Duodenal mucosa (tissue), 2 donors: ENCODE results near the gene PLSCR5.

ENCODE experiments used
- H3K27ac ChIP-seq: one replicate; pipeline ENCODE4 v1.7.0; 2013; ENCODE audit warnings: low read depth, low read length
- H3K27me3 ChIP-seq, 2 donors: one replicate each; pipeline ENCODE4 v1.7.0; 2013; ENCODE audit warnings: low read length in 2 of 2, control low read depth in 1 of 2; ENCODE audit not compliant: insufficient read depth in 2 of 2, control insufficient read depth in 1 of 2
- H3K36me3 ChIP-seq, 2 donors: one replicate each; pipeline ENCODE4 v1.7.0; 2013; ENCODE audit warnings: low read length in 2 of 2, control low read depth in 1 of 2; ENCODE audit not compliant: insufficient read depth in 2 of 2, control insufficient read depth in 1 of 2
- H3K4me1 ChIP-seq, 2 donors: one replicate each; pipeline ENCODE4 v1.7.0; 2013; ENCODE audit warnings: low read length in 2 of 2, control low read depth in 1 of 2; ENCODE audit not compliant: insufficient read depth in 2 of 2, control insufficient read depth in 1 of 2
- H3K4me3 ChIP-seq, 2 donors: one replicate each; pipeline ENCODE4 v1.7.0; 2013; ENCODE audit warnings: low read length in 2 of 2, low read depth in 1 of 2
- H3K9ac ChIP-seq, 2 donors: one replicate each; pipeline ENCODE4 v1.7.0; 2013; ENCODE audit warnings: low read length in 2 of 2, low read depth in 1 of 2
- H3K9me3 ChIP-seq, 2 donors: one replicate each; pipeline ENCODE4 v1.7.0; 2013; ENCODE audit warnings: low read length in 2 of 2, control low read depth in 1 of 2; ENCODE audit not compliant: control insufficient read depth in 1 of 2

Gene PLSCR5

GRCh38 chr3:146605106-146605505, at the start of gene PLSCR5:
Gene PLSCR5, minus strand, starts transcription at chr3:146605346. Its CDS starts 134 bp downstream, at chr3:146605212.
- H3K27me3 ChIP-seq: no peaks in the 10 kb centered on the region
- H3K9me3 ChIP-seq: no peaks in the 10 kb centered on the region
- H3K9ac ChIP-seq: no peak within 1 kb of the TSS
- no peaks in the 10 kb centered on the region for H3K4me1 ChIP-seq
- H3K4me3 ChIP-seq: no peak within 1 kb of the TSS
- no peak within 1 kb of the TSS for H3K27ac ChIP-seq
- no peaks in the 10 kb centered on the region for H3K36me3 ChIP-seq

GRCh38 chr3:146653978-146654377, 48.8 kb upstream of the PLSCR5 start:
- no peaks in the 10 kb centered on the region for H3K36me3 ChIP-seq
- no peak overlapping the region for H3K9ac ChIP-seq
- H3K4me1 ChIP-seq: no peaks in the 10 kb centered on the region
- no peak overlapping the region for H3K27ac ChIP-seq
- H3K4me3 ChIP-seq: no peak overlapping the region
- H3K27me3 ChIP-seq: no peaks in the 10 kb centered on the region
- H3K9me3 ChIP-seq: no peaks in the 10 kb centered on the region

GRCh38 chr3:146650691-146651442, 45.7 kb upstream of the PLSCR5 start:
- Histone ChIP-seq H3K27me3 (no peaks in the 10 kb centered on the region), H3K36me3 (no peaks in the 10 kb centered on the region), H3K4me3 (no peak overlapping the region), H3K9ac (no peak overlapping the region), H3K9me3 (no peaks in the 10 kb centered on the region), H3K27ac (no peak overlapping the region), H3K4me1 (no peaks in the 10 kb centered on the region)

- Histone ChIP-seq H3K9me3 (no peaks in the 10 kb centered on the region), H3K9ac (no peak overlapping the region), H3K4me3 (no peak overlapping the region)
Measured at GRCh38 chr3:146646261-146646660, 41.1 kb upstream of the PLSCR5 start.

GRCh38 chr3:146640955-146641867, 36.1 kb upstream of the PLSCR5 start:
- Histone ChIP-seq H3K27me3 (no peaks in the 10 kb centered on the region), H3K4me1 (no peaks in the 10 kb centered on the region), H3K9ac (no peak overlapping the region), H3K27ac (no peak overlapping the region), H3K4me3 (no peak overlapping the region), H3K36me3 (no peaks in the 10 kb centered on the region), H3K9me3 (no peaks in the 10 kb centered on the region)

More at GRCh38 chr3:146646261-146646660, 41.1 kb upstream of the PLSCR5 start:
- H3K27ac ChIP-seq: no peak overlapping the region
- H3K4me1 ChIP-seq: no peaks in the 10 kb centered on the region
- H3K36me3 ChIP-seq: no peaks in the 10 kb centered on the region
- H3K27me3 ChIP-seq: no peaks in the 10 kb centered on the region

- Histone ChIP-seq H3K27ac (no peak overlapping the region), H3K36me3 (no peaks in the 10 kb centered on the region), H3K27me3 (no peaks in the 10 kb centered on the region), H3K4me3 (no peak overlapping the region), H3K4me1 (no peaks in the 10 kb centered on the region), H3K9me3 (no peaks in the 10 kb centered on the region), H3K9ac (no peak overlapping the region)
Measured at GRCh38 chr3:146640361-146640760, 35.2 kb upstream of the PLSCR5 start.

- Histone ChIP-seq H3K36me3 (no peaks in the 10 kb centered on the region), H3K27me3 (no peaks in the 10 kb centered on the region), H3K4me3 (no peak overlapping the region), H3K9ac (no peak overlapping the region), H3K27ac (no peak overlapping the region), H3K9me3 (no peaks in the 10 kb centered on the region), H3K4me1 (no peaks in the 10 kb centered on the region)
Measured at GRCh38 chr3:146638718-146639117, 33.6 kb upstream of the PLSCR5 start.

GRCh38 chr3:146637871-146638270, 32.7 kb upstream of the PLSCR5 start:
- H3K36me3 ChIP-seq: no peaks in the 10 kb centered on the region
- H3K27me3 ChIP-seq: no peaks in the 10 kb centered on the region
- no peak overlapping the region for H3K4me3 ChIP-seq
- H3K27ac ChIP-seq: no peak overlapping the region
- H3K9ac ChIP-seq: no peak overlapping the region
- H3K4me1 ChIP-seq: no peaks in the 10 kb centered on the region
- no peaks in the 10 kb centered on the region for H3K9me3 ChIP-seq

- Histone ChIP-seq H3K9me3 (no peaks in the 10 kb centered on the region), H3K27me3 (no peaks in the 10 kb centered on the region), H3K36me3 (no peaks in the 10 kb centered on the region), H3K9ac (no peak overlapping the region), H3K27ac (no peak overlapping the region), H3K4me1 (no peaks in the 10 kb centered on the region), H3K4me3 (no peak overlapping the region)
Measured at GRCh38 chr3:146636881-146637280, 31.7 kb upstream of the PLSCR5 start.

- no peak overlapping the region for H3K9ac ChIP-seq
- no peaks in the 10 kb centered on the region for H3K27me3 ChIP-seq
- H3K4me3 ChIP-seq: no peak overlapping the region
- H3K27ac ChIP-seq: no peak overlapping the region
- H3K9me3 ChIP-seq: no peaks in the 10 kb centered on the region
- H3K4me1 ChIP-seq: no peaks in the 10 kb centered on the region
- no peaks in the 10 kb centered on the region for H3K36me3 ChIP-seq
Measured at GRCh38 chr3:146634346-146634745, 29.2 kb upstream of the PLSCR5 start.
